ENCODE measurements around the gene FOXI1. TPM values are rescaled to one million over a fixed set of nuclear protein-coding genes. Genes with fewer than 3 reads are reported as not detected.

Gene FOXI1
- total RNA-seq, 1 experiment from 2014 or later = 0.44 TPM

GRCh38 chr5:170143091-170143490, 37.4 kb downstream of the FOXI1 start:
- Histone ChIP-seq H3K36me3 (ENCODE audit: control insufficient read depth, insufficient read depth, low read length) (no peaks in the 10 kb centered on the region), H3K9me3 (ENCODE audit: control insufficient read depth, insufficient read depth, low read depth, low read length) (no peaks in the 10 kb centered on the region), H3K4me3 (ENCODE audit: low read depth in 2 of 2, low read length in 2 of 2) (no peak overlapping the region), H3K27me3 (ENCODE audit: control insufficient read depth, insufficient read depth, low read length) (no peaks in the 10 kb centered on the region), H3K4me1 (ENCODE audit: control insufficient read depth, insufficient read depth, low read length) (no peaks in the 10 kb centered on the region), H3K27ac (ENCODE audit: low read length) (peak overlapping the region; percentile 76; the same call in 1 of the 2 replicates)
- in situ Hi-C loops (cut with HindIII; ENCODE audit: low pct_unique_long_range_greater_than_20kb, low sequenced_read_pairs) (no loop called here), intact Hi-C loops (cut with micrococcal nuclease; ENCODE audit: unreplicated experiment) (no loop called here)
- ATAC-seq (no peak), DNase-seq (ENCODE audit: low read depth, low spot score) (no peak)
- TF ChIP-seq REST (IDR thresholded peaks at IDR 0.05; ENCODE audit: insufficient read depth in 1 of 2, low read depth in 2 of 2, low read length in 1 of 2) = no peak
- TF ChIP-seq TCF7L2 (IDR thresholded peaks at IDR 0.05; ENCODE audit: low read depth, low read length) = no peak
- no peak for TF ChIP-seq POLR2AphosphoS5 (IDR thresholded peaks at IDR 0.05; ENCODE audit: low read depth, low read length)
- ChIA-PET POLR2A (no interaction called here), CTCF (no interaction called here)
- BruUV-seq (replicated peaks) = no TSS peak

GRCh38 chr5:170143710-170144109, 38.0 kb downstream of the FOXI1 start:
- intact Hi-C loops (cut with micrococcal nuclease; ENCODE audit: unreplicated experiment) (no loop called here), in situ Hi-C loops (cut with HindIII; ENCODE audit: low pct_unique_long_range_greater_than_20kb, low sequenced_read_pairs) (no loop called here)
- TF ChIP-seq TCF7L2 (IDR thresholded peaks at IDR 0.05; ENCODE audit: low read depth, low read length) = no peak
- no peak for TF ChIP-seq CTCF (IDR thresholded peaks at IDR 0.05)
- H3K36me3 ChIP-seq (ENCODE audit: control insufficient read depth, insufficient read depth, low read length) = no peaks in the 10 kb centered on the region
- H3K4me1 ChIP-seq (ENCODE audit: control insufficient read depth, insufficient read depth, low read length) = no peaks in the 10 kb centered on the region
- ChIA-PET CTCF (no interaction called here), POLR2A (no interaction called here)
- H3K27me3 ChIP-seq (ENCODE audit: control insufficient read depth, insufficient read depth, low read length) = no peaks in the 10 kb centered on the region
- no TSS peak for BruUV-seq (replicated peaks)
- ATAC-seq (no peak; the same call in 1 of the 2 replicates), DNase-seq (ENCODE audit: low read depth, low spot score) (no peak)
- H3K27ac ChIP-seq (ENCODE audit: low read length) = peak overlapping the region; percentile 39; the same call in 1 of the 2 replicates
- H3K4me3 ChIP-seq (ENCODE audit: low read depth in 2 of 2, low read length in 2 of 2) = no peak overlapping the region
- no peaks in the 10 kb centered on the region for H3K9me3 ChIP-seq (ENCODE audit: control insufficient read depth, insufficient read depth, low read depth, low read length)

- Histone ChIP-seq H3K4me3 (ENCODE audit: low read depth in 2 of 2, low read length in 2 of 2) (no peak overlapping the region), H3K36me3 (ENCODE audit: control insufficient read depth, insufficient read depth, low read length) (no peaks in the 10 kb centered on the region), H3K27me3 (ENCODE audit: control insufficient read depth, insufficient read depth, low read length) (no peaks in the 10 kb centered on the region), H3K27ac (ENCODE audit: low read length) (peak overlapping the region; percentile 97; the same call in 1 of the 2 replicates), H3K4me1 (ENCODE audit: control insufficient read depth, insufficient read depth, low read length) (no peaks in the 10 kb centered on the region), H3K9me3 (ENCODE audit: control insufficient read depth, insufficient read depth, low read depth, low read length) (no peaks in the 10 kb centered on the region)
- in situ Hi-C loops (cut with HindIII; ENCODE audit: low pct_unique_long_range_greater_than_20kb, low sequenced_read_pairs) (no loop called here), intact Hi-C loops (cut with micrococcal nuclease; ENCODE audit: unreplicated experiment) (no loop called here)
- DNase-seq (ENCODE audit: low read depth, low spot score) = no peak
- ChIA-PET POLR2A (no interaction called here), CTCF (no interaction called here)
- no peak for ATAC-seq
- TF ChIP-seq SIN3A (IDR thresholded peaks at IDR 0.05; ENCODE audit: borderline replicate concordance, insufficient read depth, low read depth, low read length) (no peak), TCF7L2 (IDR thresholded peaks at IDR 0.05; ENCODE audit: low read depth, low read length) (no peak), REST (IDR thresholded peaks at IDR 0.05; ENCODE audit: insufficient read depth in 1 of 2, low read depth in 2 of 2, low read length in 1 of 2) (no peak), POLR2AphosphoS5 (IDR thresholded peaks at IDR 0.05; ENCODE audit: low read depth, low read length) (no peak), CTCF (IDR thresholded peaks at IDR 0.05) (no peak)
- BruUV-seq (replicated peaks) = no TSS peak
Observed at GRCh38 chr5:170144286-170145023, 38.8 kb downstream of the FOXI1 start.

All from Panc1 (cell line).